GM12878 (cell line): Measurements from ENCODE around the gene ALG12. TPM values are rescaled to one million over a fixed set of nuclear protein-coding genes. Genes with fewer than 3 reads are reported as not detected.

Experiments used
- ATAC-seq: fragments of 200-7000 bp; cut with Tn5 transposase; 3 replicates; pipeline ENCODE4 v1.9.1; 2020; ENCODE audit warnings: mild to moderate bottlenecking, moderate library complexity
- BruUV-seq: library from RNA; stranded (reverse); fragments of 400-500 nt; replicated peaks from 2 replicates; lab custom pipeline; 2021; lab: Mats Ljungman, UMichigan
- CTCF ChIA-PET: fragments of 300-600 bp; sonication (Branson Sonifier 250); formaldehyde crosslinking; extraction: SDS; loops from one replicate; lab custom pipeline; 2021; ENCODE audit warnings: inconsistent platforms; lab: Yijun Ruan, JAX
- POLR2A ChIA-PET: fragments of 350-600 bp; formaldehyde crosslinking; extraction: SDS; loops from one replicate; lab custom pipeline; 2021; ENCODE audit warnings: inconsistent platforms; lab: Charles Lee
- RAD21 ChIA-PET: fragments of 300-600 bp; sonication (Branson Sonifier 250); formaldehyde crosslinking; loops from one replicate; lab custom pipeline; 2023; ENCODE audit warnings: antibody characterized with exemption; ENCODE audit not compliant: unreplicated experiment; lab: Charles Lee
- SMC1A ChIA-PET: fragments of 300-600 bp; sonication (Branson Sonifier 250); formaldehyde crosslinking; loops from one replicate; lab custom pipeline; 2023; ENCODE audit not compliant: unreplicated experiment, uncharacterized antibody; lab: Charles Lee
- DNase-seq: peaks from one replicate; pipeline ENCODE4 v3.0.0-alpha.2; 2011; ENCODE audit warnings: low read depth, low spot score
- FAIRE-seq: peaks from 3 replicates; lab custom pipeline; 2011; peaks lifted over from hg19 to GRCh38; lab: Jason Lieb, UNC
- H2AFZ ChIP-seq: 2 replicates; pipeline ENCODE4 v1.6.0; 2011; ENCODE audit warnings: low read depth, low read length, control low read depth; ENCODE audit not compliant: control insufficient read depth
- H3K27ac ChIP-seq: 2 replicates; pipeline ENCODE4 v1.5.1; 2011; ENCODE audit warnings: control low read depth; ENCODE audit not compliant: control insufficient read depth, insufficient read depth
- H3K27me3 ChIP-seq, 2 experiments: replicated peaks in 1 of 2; 2 replicates each; pipeline versions ENCODE4 v1.6.0 to v1.6.1; 2011; ENCODE audit warnings: low read length in 1 of 2; ENCODE audit not compliant: control insufficient read depth in 2 of 2, insufficient read depth in 2 of 2
- H3K36me3 ChIP-seq, 2 experiments: 2 replicates each; pipeline ENCODE4 v1.5.1; 2011; ENCODE audit warnings: low read length in 1 of 2; ENCODE audit not compliant: control insufficient read depth in 2 of 2, insufficient read depth in 2 of 2
- H3K4me1 ChIP-seq: 2 replicates; pipeline ENCODE4 v1.6.1; 2011; ENCODE audit warnings: mild to moderate bottlenecking, low read length, moderate library complexity, mixed read lengths; ENCODE audit not compliant: control insufficient read depth, insufficient read depth
- H3K4me2 ChIP-seq: 2 replicates; pipeline ENCODE4 v1.6.0; 2011; ENCODE audit warnings: control low read depth; ENCODE audit not compliant: control insufficient read depth, insufficient read depth
- H3K4me3 ChIP-seq: fragments of 200-600 bp; sonication (generic); 2 replicates; pipeline ENCODE4 v1.5.1; 2016
- H3K79me2 ChIP-seq: 2 replicates; pipeline ENCODE4 v1.6.0; 2011; ENCODE audit warnings: low read length; ENCODE audit not compliant: control insufficient read depth, insufficient read depth
- H3K9ac ChIP-seq: 2 replicates; pipeline ENCODE4 v1.8.0; 2011; ENCODE audit warnings: low read length, control low read depth, mixed read lengths; ENCODE audit not compliant: control insufficient read depth, insufficient read depth
- H3K9me3 ChIP-seq: replicated peaks from 3 replicates; pipeline ENCODE4 v1.5.1; 2011; ENCODE audit warnings: mild to moderate bottlenecking, low read length; ENCODE audit not compliant: control insufficient read depth, insufficient read depth
- H4K20me1 ChIP-seq: 2 replicates; pipeline ENCODE4 v1.6.0; 2011; ENCODE audit not compliant: control insufficient read depth, insufficient read depth
- CBX5 ChIP-seq: sonication (generic); IDR thresholded peaks from 2 replicates; pipeline ENCODE4 v1.6.1; 2016; ENCODE audit warnings: low read depth, moderate library complexity, mild to moderate bottlenecking, inconsistent platforms
- FOXM1 ChIP-seq: IDR thresholded peaks from 2 replicates; pipeline ENCODE4 v1.6.1; 2012; ENCODE audit warnings: low read depth, mild to moderate bottlenecking, inconsistent platforms, low read length, moderate library complexity
- IKZF2 ChIP-seq, 2 experiments: fragments of 450-650 bp; IDR thresholded peaks; 2 replicates each; pipeline ENCODE4 v1.6.1; 2017; ENCODE audit warnings: mild to moderate bottlenecking in 2 of 2, moderate library complexity in 2 of 2
- JUNB ChIP-seq: IDR thresholded peaks from 2 replicates; pipeline ENCODE4 v1.6.1; 2016; ENCODE audit warnings: antibody characterized with exemption, mild to moderate bottlenecking
- ZBTB33 ChIP-seq: fragments of 450-650 bp; IDR thresholded peaks from 2 replicates; pipeline ENCODE4 v1.6.1; 2017; ENCODE audit warnings: mild to moderate bottlenecking
- WGBS: methylation state at CpG from one replicate; pipeline ENCODE4 v1.1.6; 2016; ENCODE audit warnings: low lambda C conversion rate; ENCODE audit not compliant: insufficient replicate concordance, insufficient coverage; ENCODE audit errors: missing lambda C conversion rate; 5-methylcytosine and 5-hydroxymethylcytosine counted together
- in situ Hi-C: fragments of 300-500 bp; cut with MboI; formaldehyde crosslinking; loops from 9 replicates; pipeline ENCODE4 v1.14.3; 2018; ENCODE audit warnings: mixed read lengths
- intact Hi-C: fragments of 100-400 bp; cut with micrococcal nuclease; formaldehyde crosslinking; loops from one replicate; pipeline ENCODE4 v1.14.2; 2022; ENCODE audit not compliant: unreplicated experiment
- polyA plus RNA-seq, 11 experiments: library from polyadenylated mRNA; depleted of rRNA in 4 of 11; unstranded in 6 of 11; stranded (reverse) in 5 of 11; fragments of >200 nt; fragmentation: Nextera tagmentation in 4 of 11; fragmentation: Illumina TruSeq in 1 of 11; extraction: Ambion mirVana in 4 of 11; extraction: Trizol in 1 of 11; gene quantifications; 1 replicate in 1 of 11; 2 replicates in 10 of 11; pipeline versions ENCODE4 v1.2.1 to v1.2.3, GENCODE V29; 2011 to 2016; ENCODE audit warnings: inconsistent platforms in 2 of 11, missing spikeins in 2 of 11, low read depth in 1 of 11
- total RNA-seq, 4 experiments: library from RNA; depleted of rRNA in 3 of 4; stranded (reverse); fragments of >200 nt in 3 of 4; fragmentation: Illumina TruSeq in 1 of 4; extraction: Trizol in 1 of 4; gene quantifications; 2 replicates each; pipeline versions ENCODE4 v1.2.1 to v1.2.3, GENCODE V29; 2013 to 2021

ALG12 gene
- total and polyA plus RNA-seq, 10 of the 15 experiments (the other 5 are each of a cell fraction or from before 2014, with no cell fraction given), result 0.22 to 23.4 (median 6.6) TPM

- Histone ChIP-seq H3K4me1 (no peaks in the 10 kb centered on the region), H4K20me1 (no peaks in the 10 kb centered on the region), H3K9ac (no peak overlapping the region), H3K27ac (no peak overlapping the region), H2AFZ (no peak overlapping the region), H3K4me2 (no peak overlapping the region), H3K4me3 (no peak overlapping the region), H3K36me3 (peaks cover 0 to 5% of the 10 kb centered on the region in 2 experiments; a peak in 3 of 4 replicates), H3K27me3 (no peaks in the 10 kb centered on the region), H3K79me2 (peaks cover 48% of the 10 kb centered on the region), H3K9me3 (peaks cover 23% of the 10 kb centered on the region; the same call in 2 of the 3 replicates)
- intact Hi-C loops (no loop called here), in situ Hi-C loops (no loop called here)
- ATAC-seq, result no peak
- CTCF ChIA-PET, result interaction anchor here (0.6 to 1.7 kb wide), 4 partner anchors 12 to 62 kb away, joined by 3 to 5 read pairs (median 4); no protein-coding TSS in a partner anchor
- SMC1A ChIA-PET, result interaction anchor here (0.6 to 1.1 kb wide), 2 partner anchors 11 to 48 kb away, joined by 3 to 4 read pairs; no protein-coding TSS in a partner anchor
- RAD21 ChIA-PET, result no interaction called here
- no peak for FAIRE-seq
- BruUV-seq, result no TSS peak
- POLR2A ChIA-PET, result interaction anchor here (0.6 kb wide), 1 partner anchor 14 kb away, joined by 4 read pairs; no protein-coding TSS in a partner anchor
- DNase-seq, result no peak
- 96% methylated on average over 17 of the region's 17 CpGs for WGBS
- no peak for TF ChIP-seq IKZF2 (IDR thresholded peaks at IDR 0.05)
- TF ChIP-seq CBX5, result peak; percentile 67; the same call in 1 of the 2 replicates
- TF ChIP-seq ZBTB33, result 0 out of 2 replicates have a peak, but pooled peaks have one; percentile 32
- TF ChIP-seq JUNB, result no peak
- TF ChIP-seq FOXM1, result no peak
Observed at GRCh38 chr22:49869086-49869830, 49.0 kb downstream of the ALG12 start.
